Rectal smooth muscle tissue (tissue), 1 donor: ENCODE results near the gene RFTN2.

Experiments
- H3K27ac ChIP-seq: one replicate; pipeline ENCODE4 v1.7.0; 2013; ENCODE audit warnings: low read depth, low read length, inconsistent platforms
- H3K27me3 ChIP-seq: one replicate; pipeline ENCODE4 v1.7.0; 2013; ENCODE audit warnings: low read length; ENCODE audit not compliant: control insufficient read depth, insufficient read depth
- H3K36me3 ChIP-seq: one replicate; pipeline ENCODE4 v1.7.0; 2013; ENCODE audit warnings: low read length; ENCODE audit not compliant: control insufficient read depth, insufficient read depth
- H3K4me1 ChIP-seq: one replicate; pipeline ENCODE4 v1.7.0; 2013; ENCODE audit warnings: low read length; ENCODE audit not compliant: control insufficient read depth, insufficient read depth
- H3K4me3 ChIP-seq: one replicate; pipeline ENCODE4 v1.7.0; 2013; ENCODE audit warnings: low read length
- H3K9ac ChIP-seq: one replicate; pipeline ENCODE4 v1.7.0; 2013; ENCODE audit warnings: low read length

The RFTN2 gene

DNA sequence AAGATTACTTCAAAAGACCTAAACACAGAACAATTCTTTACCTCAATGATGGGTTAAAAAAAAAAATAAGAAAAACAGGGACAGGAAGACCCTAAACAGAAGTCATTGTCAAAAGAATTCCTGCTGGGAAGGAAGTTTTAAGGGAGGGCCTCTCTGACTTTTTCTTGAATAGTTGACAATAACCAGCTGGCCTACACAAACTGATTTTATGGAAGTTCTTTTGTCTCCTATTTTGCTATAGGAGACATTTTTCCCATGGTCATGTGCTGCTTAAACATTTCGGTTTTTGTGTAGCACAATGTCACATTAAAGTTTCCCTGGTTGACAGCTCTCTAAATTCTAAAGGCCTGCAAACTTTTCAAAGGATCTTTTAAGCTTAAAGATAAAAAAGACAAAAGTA is 55.3 kb downstream of the RFTN2 start:
- no peak overlapping the region for H3K27ac ChIP-seq

DNA sequence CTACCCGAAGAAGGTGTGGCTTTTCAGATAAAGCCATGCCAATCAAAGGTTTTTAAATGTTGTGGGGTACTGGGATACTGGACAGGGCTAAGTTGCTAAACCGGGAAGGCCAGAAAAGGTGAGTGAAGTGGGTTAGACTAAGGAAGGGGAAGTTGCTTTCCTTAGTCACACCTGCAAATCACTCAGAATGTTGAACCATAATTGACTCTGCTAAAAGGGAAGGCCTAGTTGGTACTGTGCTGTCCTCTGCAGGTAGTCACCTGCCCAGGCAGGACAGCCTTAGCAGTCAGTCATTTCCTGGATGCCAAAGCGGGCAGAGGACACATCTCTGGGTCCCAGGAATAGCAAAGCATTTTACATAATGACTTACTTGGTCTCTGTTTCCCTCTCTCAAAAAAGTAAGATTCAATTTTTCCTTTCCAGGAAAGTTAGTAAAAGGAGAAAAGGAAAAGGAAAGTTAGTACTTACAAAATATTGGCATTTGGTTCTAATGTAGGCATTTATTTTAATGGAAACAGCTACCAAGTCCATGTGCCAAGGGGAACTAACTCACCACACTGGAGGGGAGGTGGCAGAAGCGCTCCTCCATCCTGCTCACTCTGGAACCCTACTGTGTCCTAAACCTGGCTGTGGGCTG is 60.3 kb downstream of the RFTN2 start:
- H3K4me1 ChIP-seq, result no peaks in the 10 kb centered on the region
- H3K27ac ChIP-seq, result no peak overlapping the region
- H3K36me3 ChIP-seq, result no peaks in the 10 kb centered on the region
- no peaks in the 10 kb centered on the region for H3K27me3 ChIP-seq
- H3K4me3 ChIP-seq, result no peak overlapping the region
- no peak overlapping the region for H3K9ac ChIP-seq

More for the DNA sequence above, 55.3 kb downstream of the RFTN2 start:
- Histone ChIP-seq H3K4me3 (no peak overlapping the region), H3K27me3 (no peaks in the 10 kb centered on the region), H3K4me1 (no peaks in the 10 kb centered on the region), H3K9ac (no peak overlapping the region), H3K36me3 (no peaks in the 10 kb centered on the region)

DNA sequence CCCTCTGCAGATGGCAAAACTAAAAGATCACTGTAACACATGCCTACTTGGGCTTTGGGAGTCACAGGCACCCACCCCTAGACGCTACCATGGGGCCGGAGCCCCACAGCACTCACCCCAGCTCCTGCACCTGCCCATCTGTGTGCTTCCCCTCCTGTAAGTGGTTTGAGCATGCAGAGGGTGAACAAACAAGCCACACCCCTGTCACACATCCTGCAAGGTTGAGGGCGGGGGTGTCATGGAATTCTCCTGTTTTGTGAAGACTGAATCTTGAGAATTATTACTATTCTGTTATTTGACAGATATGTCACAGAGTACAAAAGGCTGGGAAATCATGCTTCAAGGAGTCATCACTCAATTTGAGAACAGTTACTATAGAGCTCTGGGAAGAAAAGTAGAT is 60.9 kb downstream of the RFTN2 start:
- Histone ChIP-seq H3K9ac (no peak overlapping the region), H3K4me3 (no peak overlapping the region), H3K4me1 (no peaks in the 10 kb centered on the region), H3K36me3 (no peaks in the 10 kb centered on the region), H3K27me3 (no peaks in the 10 kb centered on the region), H3K27ac (no peak overlapping the region)

DNA sequence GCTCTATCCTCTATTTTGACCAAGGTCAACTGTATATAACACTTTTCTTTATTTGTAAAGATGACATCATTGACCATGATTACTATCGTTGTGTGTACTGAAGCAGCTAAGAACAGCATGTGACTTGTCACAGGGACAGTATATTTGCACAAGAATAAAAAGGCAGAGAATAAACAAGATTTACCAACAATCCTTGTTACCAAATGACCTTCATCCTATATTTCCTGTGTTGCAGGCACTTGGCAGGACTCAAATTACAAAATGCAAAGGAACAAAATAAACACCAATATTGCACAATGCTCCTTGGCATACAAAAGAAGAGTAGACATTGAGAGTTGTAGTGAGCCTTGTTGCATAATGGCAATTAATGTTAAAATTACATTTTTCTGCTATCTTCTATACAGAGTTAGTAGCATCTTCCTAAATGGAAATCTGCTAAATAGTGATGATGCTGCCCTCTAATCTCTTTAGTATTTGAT is 61.8 kb downstream of the RFTN2 start:
- no peak overlapping the region for H3K9ac ChIP-seq
- no peak overlapping the region for H3K4me3 ChIP-seq
- no peak overlapping the region for H3K27ac ChIP-seq
- no peaks in the 10 kb centered on the region for H3K4me1 ChIP-seq
- no peaks in the 10 kb centered on the region for H3K36me3 ChIP-seq
- H3K27me3 ChIP-seq, result no peaks in the 10 kb centered on the region

DNA sequence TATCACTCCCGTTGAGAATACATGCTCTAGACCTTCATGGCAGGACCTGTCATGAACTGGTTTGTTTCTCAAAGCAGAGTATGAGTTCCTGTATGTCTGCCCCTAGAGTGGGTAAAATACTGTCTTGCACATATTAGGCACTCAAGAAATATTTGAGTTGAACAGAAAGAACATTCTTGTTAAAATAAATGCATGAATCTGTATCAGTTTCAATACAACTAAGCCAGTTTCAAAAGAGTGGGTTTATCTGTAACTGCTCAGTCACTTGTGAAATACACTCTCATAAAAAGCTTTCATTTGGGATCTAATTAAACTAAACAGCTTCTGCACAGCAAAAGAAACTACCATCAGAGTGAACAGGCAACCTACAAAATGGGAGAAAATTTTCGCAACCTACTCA is 69.2 kb downstream of the RFTN2 start:
- no peak overlapping the region for H3K27ac ChIP-seq
- H3K36me3 ChIP-seq, result no peaks in the 10 kb centered on the region
- no peak overlapping the region for H3K4me3 ChIP-seq
- H3K9ac ChIP-seq, result no peak overlapping the region
- H3K27me3 ChIP-seq, result no peaks in the 10 kb centered on the region
- H3K4me1 ChIP-seq, result no peaks in the 10 kb centered on the region

DNA sequence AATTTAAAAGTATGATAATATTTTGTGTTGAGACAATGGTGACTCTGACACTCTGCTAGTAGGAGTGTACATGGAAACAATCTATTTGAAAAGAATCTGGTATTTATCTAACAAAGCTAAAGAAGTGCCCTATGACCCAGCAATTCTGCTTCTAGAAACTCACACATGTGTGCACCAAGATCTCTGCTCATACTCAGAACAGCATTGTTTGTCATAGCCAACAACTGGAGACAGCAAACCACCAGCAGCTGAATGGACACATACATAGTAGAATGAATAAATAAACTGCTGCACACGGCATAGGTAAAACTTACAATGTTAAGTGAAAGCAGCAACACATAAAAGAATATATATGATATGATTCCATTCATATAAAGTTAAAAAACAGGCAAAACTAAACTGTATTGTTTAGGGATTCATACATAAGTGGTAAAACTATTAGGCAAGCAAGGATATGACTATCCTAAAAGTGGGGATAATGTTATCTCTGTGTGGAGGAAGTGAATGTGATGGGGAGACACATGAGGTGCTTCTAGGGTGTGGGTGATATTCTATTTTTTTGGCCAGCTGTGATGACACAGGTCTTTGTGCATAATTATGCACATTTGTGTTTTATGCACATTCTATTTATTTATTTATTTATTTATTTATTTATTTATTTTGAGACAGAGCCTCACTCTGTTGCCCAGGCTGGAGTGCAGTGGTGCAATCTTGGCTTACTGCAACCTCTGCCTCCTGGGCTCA is 71.1 kb downstream of the RFTN2 start:
- no peaks in the 10 kb centered on the region for H3K27me3 ChIP-seq
- no peaks in the 10 kb centered on the region for H3K4me1 ChIP-seq
- no peaks in the 10 kb centered on the region for H3K36me3 ChIP-seq
- no peak overlapping the region for H3K9ac ChIP-seq
- H3K4me3 ChIP-seq, result no peak overlapping the region
- no peak overlapping the region for H3K27ac ChIP-seq

DNA sequence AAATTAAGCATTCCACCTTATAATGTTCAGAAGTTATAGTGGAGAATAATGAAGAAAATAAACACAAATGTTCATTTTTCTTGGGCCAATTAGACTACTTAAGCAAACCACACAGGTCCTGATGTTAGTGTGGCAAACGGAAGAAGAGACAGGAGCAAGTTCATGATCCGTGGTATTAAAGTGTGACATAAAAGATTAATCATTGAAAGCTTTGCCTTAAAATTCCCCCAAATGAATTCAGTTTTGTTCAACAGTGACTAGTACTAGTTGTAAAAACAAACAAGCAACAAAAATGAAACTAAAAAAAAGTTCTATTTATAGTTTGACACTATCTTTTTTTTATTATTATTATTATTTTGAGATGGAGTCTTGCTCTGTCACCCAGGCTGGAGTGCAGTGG is 73.7 kb downstream of the RFTN2 start:
- no peaks in the 10 kb centered on the region for H3K4me1 ChIP-seq
- no peaks in the 10 kb centered on the region for H3K27me3 ChIP-seq
- no peak overlapping the region for H3K27ac ChIP-seq
- H3K36me3 ChIP-seq, result no peaks in the 10 kb centered on the region
- H3K4me3 ChIP-seq, result no peak overlapping the region
- H3K9ac ChIP-seq, result no peak overlapping the region

DNA sequence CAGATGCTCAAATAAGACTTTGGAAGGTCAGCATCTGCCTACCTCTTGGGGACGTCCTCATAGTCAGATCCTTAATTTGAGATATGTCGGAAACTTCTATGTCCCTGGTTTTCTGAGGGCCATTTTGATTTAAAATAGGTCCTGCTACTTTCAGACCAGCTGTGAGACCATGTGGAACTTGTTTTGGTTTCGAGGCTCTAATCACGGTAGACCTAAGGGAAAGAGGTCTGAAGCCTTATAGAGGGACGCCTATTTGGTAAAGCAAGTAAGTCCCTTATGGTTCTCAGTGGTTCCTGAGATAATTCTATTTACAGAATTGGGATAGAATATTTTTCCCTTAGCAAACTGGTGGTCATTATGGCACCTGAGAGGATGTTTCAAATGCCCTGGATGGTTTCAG is 75.1 kb downstream of the RFTN2 start:
- Histone ChIP-seq H3K4me3 (no peak overlapping the region), H3K4me1 (no peaks in the 10 kb centered on the region), H3K27me3 (no peaks in the 10 kb centered on the region), H3K36me3 (no peaks in the 10 kb centered on the region), H3K27ac (no peak overlapping the region), H3K9ac (no peak overlapping the region)

DNA sequence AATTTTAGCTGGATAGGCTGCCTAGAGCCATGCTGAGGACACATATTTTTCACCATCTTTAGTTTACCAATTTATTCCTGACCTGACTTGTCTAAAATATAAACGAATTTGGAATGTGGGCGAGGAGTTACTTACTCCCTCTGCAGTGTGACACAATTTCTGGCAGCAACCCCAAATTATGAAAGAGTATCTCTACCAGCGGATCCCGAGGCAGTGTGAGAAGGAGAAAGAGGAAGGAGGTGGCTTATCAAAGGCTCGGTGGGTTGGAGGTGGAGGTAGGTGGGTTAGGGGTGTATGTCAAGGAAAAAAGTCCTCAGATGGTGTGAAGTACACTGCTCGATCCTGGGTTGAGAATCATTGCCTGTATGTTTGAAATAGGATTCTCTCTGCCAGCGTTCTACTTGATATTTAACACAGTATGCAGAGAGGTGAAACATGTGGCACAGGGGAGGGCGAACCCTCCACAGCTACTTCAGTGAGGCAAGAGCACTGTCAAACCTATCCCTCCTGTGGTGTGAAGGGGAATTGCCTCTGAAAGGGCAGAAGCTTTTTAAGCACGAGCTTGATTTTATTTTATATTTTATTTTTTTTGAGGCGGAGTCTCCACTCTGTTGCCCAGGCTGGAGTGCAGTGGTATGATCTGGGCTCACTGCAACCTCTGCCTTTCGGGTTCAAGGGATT is 76.0 kb downstream of the RFTN2 start:
- Histone ChIP-seq H3K36me3 (no peaks in the 10 kb centered on the region), H3K27me3 (no peaks in the 10 kb centered on the region), H3K4me3 (no peak overlapping the region), H3K9ac (no peak overlapping the region), H3K4me1 (no peaks in the 10 kb centered on the region), H3K27ac (no peak overlapping the region)

DNA sequence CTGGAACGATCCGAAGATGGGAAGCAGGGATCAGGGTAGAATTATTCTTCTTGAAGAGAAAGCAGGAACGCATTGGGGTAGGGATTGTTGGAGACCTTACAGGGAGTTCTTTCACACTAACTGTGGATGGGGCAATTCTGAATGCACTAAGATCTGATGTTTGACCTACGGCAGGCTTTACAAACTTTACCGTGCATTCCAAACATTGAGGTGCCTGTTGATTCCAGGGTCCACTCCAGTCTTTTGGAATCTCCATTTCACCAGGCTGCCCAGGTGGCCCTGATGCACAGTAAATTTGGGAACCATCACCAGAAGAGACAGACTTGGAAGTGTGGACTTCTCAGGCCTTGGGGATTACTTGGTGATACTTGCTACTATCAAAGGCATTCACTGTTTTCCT is 76.9 kb downstream of the RFTN2 start:
- no peak overlapping the region for H3K9ac ChIP-seq
- no peak overlapping the region for H3K27ac ChIP-seq
- no peaks in the 10 kb centered on the region for H3K36me3 ChIP-seq
- no peaks in the 10 kb centered on the region for H3K27me3 ChIP-seq
- no peak overlapping the region for H3K4me3 ChIP-seq
- H3K4me1 ChIP-seq, result no peaks in the 10 kb centered on the region

DNA sequence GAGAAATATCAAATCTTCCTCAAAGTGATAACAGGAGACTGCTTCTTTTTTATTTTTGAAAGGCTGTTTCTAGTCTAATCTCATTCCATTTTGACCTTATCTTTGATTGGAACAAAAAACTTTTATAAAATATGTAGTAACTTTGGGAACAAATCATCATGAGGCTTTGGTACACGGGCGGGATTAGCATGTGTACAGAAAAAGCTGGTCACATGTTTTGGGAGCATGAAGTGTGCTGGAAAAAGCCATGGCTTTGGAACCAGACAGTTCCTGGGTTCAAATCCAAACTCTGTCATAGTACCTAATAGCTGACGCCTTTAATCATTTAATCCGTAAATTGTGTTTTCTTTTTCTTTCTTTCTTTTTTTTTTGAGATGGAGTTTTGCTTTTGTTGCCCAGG is 78.2 kb downstream of the RFTN2 start:
- Histone ChIP-seq H3K4me1 (no peaks in the 10 kb centered on the region), H3K36me3 (no peaks in the 10 kb centered on the region), H3K27me3 (no peaks in the 10 kb centered on the region), H3K9ac (no peak overlapping the region), H3K27ac (no peak overlapping the region), H3K4me3 (no peak overlapping the region)

DNA sequence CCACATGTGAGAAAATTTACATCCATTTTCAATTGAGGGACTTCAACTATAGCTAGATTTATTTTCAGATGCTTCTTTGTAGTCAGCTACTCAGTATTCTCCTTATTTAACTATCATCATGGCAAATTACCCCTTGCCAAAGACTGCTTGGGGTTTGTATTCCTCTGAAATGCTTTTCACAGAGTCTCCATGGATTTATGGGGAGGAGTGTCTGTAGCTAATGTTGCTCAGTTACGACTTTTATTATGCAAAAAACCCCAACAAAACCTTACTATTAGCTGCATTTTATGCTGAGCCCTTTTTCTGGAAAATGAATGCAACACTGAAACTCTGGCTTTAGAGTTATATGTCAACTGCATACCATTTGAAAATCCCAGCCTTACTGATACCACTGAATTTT is 78.6 kb downstream of the RFTN2 start:
- no peaks in the 10 kb centered on the region for H3K36me3 ChIP-seq
- no peaks in the 10 kb centered on the region for H3K4me1 ChIP-seq
- no peak overlapping the region for H3K9ac ChIP-seq
- H3K27ac ChIP-seq, result no peak overlapping the region
- H3K4me3 ChIP-seq, result no peak overlapping the region
- no peaks in the 10 kb centered on the region for H3K27me3 ChIP-seq
